Right atrium auricular region (tissue), 2 donors: ENCODE measurements around the gene NECAP2. TPM values are rescaled to one million over a fixed set of nuclear protein-coding genes. Genes with fewer than 3 reads are reported as not detected.
A peak's percentile ranks its signal among the peaks of the same experiment; 100 is the strongest.

ENCODE experiments used
- DNase-seq: peaks from one replicate; pipeline ENCODE4 v3.0.0-alpha.2; 2019; ENCODE audit warnings: low spot score
- H3K27ac ChIP-seq, 2 donors: fragments of 200-600 bp; sonication (generic); 1 replicate in 1 of 2; 2 replicates in 1 of 2; pipeline ENCODE4 v1.5.1; 2016 to 2019
- H3K27me3 ChIP-seq, 2 donors: fragments of 200-600 bp; sonication (generic); one replicate each; pipeline versions ENCODE4 v1.5.1 to v1.6.0; 2017 to 2019
- H3K36me3 ChIP-seq: fragments of 200-600 bp; sonication (generic); one replicate; pipeline ENCODE4 v1.5.1; 2016
- H3K4me1 ChIP-seq, 2 donors: fragments of 200-600 bp; sonication (generic); one replicate each; pipeline versions ENCODE4 v1.5.1 to v1.6.0; 2017 to 2019
- H3K4me3 ChIP-seq, 2 donors: fragments of 200-600 bp; sonication (generic); 1 replicate in 1 of 2; 2 replicates in 1 of 2; pipeline ENCODE4 v1.5.1; 2017 to 2019; ENCODE audit warnings: mild to moderate bottlenecking in 1 of 2, moderate library complexity in 1 of 2
- H3K9me3 ChIP-seq, 2 donors: fragments of 200-600 bp; sonication (generic); one replicate each; pipeline ENCODE4 v1.5.1; 2019
- CTCF ChIP-seq, 2 donors: fragments of 200-600 bp; sonication (generic); IDR thresholded peaks; one replicate each; pipeline ENCODE4 v1.5.1; 2019; ENCODE audit warnings: antibody characterized with exemption in 2 of 2
- total RNA-seq, 2 donors: library from RNA; depleted of rRNA; stranded (reverse); fragments of >200 nt; gene quantifications; one replicate each; pipeline ENCODE4 v1.1.0, GENCODE V29; 2016

Gene NECAP2
- total RNA-seq, 2 donors from 2014 or later: 16.2 to 29.9 TPM

DNA sequence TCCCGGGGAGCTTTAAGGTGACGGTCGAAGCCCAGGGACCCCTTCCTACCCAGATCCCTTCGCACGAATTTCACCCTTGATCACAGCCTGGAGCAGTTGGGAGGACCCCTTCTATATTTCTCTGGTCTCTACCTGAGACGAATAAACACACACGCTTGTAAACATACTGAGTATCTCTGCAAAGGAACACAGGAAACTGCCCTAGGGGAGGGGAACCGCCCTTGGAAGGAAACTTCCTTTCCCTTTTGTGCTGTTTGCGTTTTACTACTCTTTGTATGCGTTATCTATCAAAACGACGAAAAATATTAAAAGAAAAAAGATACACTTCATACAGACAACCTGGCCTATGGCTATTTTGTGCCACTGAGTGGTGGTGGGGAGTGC, 750 bp downstream of the NECAP2 start:
- Histone ChIP-seq H3K27me3 (no peaks in the 10 kb centered on the region), H3K27ac (peak overlapping the region; percentile 73 to 81), H3K4me3 (peak overlapping the region; percentile 80 to 89), H3K9me3 (no peaks in the 10 kb centered on the region), H3K36me3 (peaks cover 29% of the 10 kb centered on the region), H3K4me1 (peaks cover 0 to 33% of the 10 kb centered on the region in 2 donors)
- no peak for DNase-seq
- no peak for TF ChIP-seq CTCF (IDR thresholded peaks at IDR 0.05)

- peaks cover 29% of the 10 kb centered on the region for H3K36me3 ChIP-seq
These were observed 1.7 kb downstream of the NECAP2 start for GRCh38 chr1:16442265-16442664.

GRCh38 chr1:16442941-16443340, 2.4 kb downstream of the NECAP2 start:
- DNase-seq: no peak
- peaks cover 36% of the 10 kb centered on the region for H3K36me3 ChIP-seq

More at GRCh38 chr1:16442265-16442664, 1.7 kb downstream of the NECAP2 start:
- H3K4me1 ChIP-seq: peaks cover 0 to 33% of the 10 kb centered on the region in 2 donors
- H3K27ac ChIP-seq: no peak overlapping the region
- no peak for DNase-seq
- no peaks in the 10 kb centered on the region for H3K27me3 ChIP-seq
- H3K4me3 ChIP-seq: no peak overlapping the region
- TF ChIP-seq CTCF (IDR thresholded peaks at IDR 0.05): no peak
- no peaks in the 10 kb centered on the region for H3K9me3 ChIP-seq

GRCh38 chr1:16443975-16444770, 3.6 kb downstream of the NECAP2 start:
- DNase-seq: no peak
- TF ChIP-seq CTCF (IDR thresholded peaks at IDR 0.05): no peak
- Histone ChIP-seq H3K27me3 (no peaks in the 10 kb centered on the region), H3K36me3 (peaks cover 48% of the 10 kb centered on the region), H3K4me3 (no peak overlapping the region), H3K27ac (no peak overlapping the region), H3K4me1 (peaks cover 0 to 33% of the 10 kb centered on the region in 2 donors), H3K9me3 (no peaks in the 10 kb centered on the region)

More at GRCh38 chr1:16442941-16443340, 2.4 kb downstream of the NECAP2 start:
- Histone ChIP-seq H3K4me3 (no peak overlapping the region), H3K27ac (no peak overlapping the region), H3K27me3 (no peaks in the 10 kb centered on the region), H3K4me1 (peaks cover 0 to 33% of the 10 kb centered on the region in 2 donors), H3K9me3 (no peaks in the 10 kb centered on the region)
- no peak for TF ChIP-seq CTCF (IDR thresholded peaks at IDR 0.05)

GRCh38 chr1:16445052-16445451, 4.5 kb downstream of the NECAP2 start:
- Histone ChIP-seq H3K4me3 (no peak overlapping the region), H3K27ac (no peak overlapping the region), H3K9me3 (no peaks in the 10 kb centered on the region), H3K4me1 (peaks cover 0 to 33% of the 10 kb centered on the region in 2 donors), H3K36me3 (peaks cover 57% of the 10 kb centered on the region), H3K27me3 (no peaks in the 10 kb centered on the region)
- DNase-seq: no peak
- TF ChIP-seq CTCF (IDR thresholded peaks at IDR 0.05): no peak
